Measurements from ENCODE around the gene MYO5B.

The MYO5B gene

GRCh38 chr18:49795612-49796552, 399.1 kb downstream of the MYO5B start:
- no peak for TF ChIP-seq GATA2 (IDR thresholded peaks at IDR 0.05; ENCODE audit: low read depth, low read length)

GRCh38 chr18:49794743-49795142, 400.2 kb downstream of the MYO5B start:
- no peak for TF ChIP-seq GATA3 (IDR thresholded peaks at IDR 0.05; ENCODE audit: low read depth, low read length)
- no peak for TF ChIP-seq GATA2 (IDR thresholded peaks at IDR 0.05; ENCODE audit: low read depth, low read length)

GRCh38 chr18:49788327-49788898, 406.5 kb downstream of the MYO5B start:
- TF ChIP-seq GATA2 (IDR thresholded peaks at IDR 0.05; ENCODE audit: low read depth, low read length) (no peak), GATA3 (IDR thresholded peaks at IDR 0.05; ENCODE audit: low read depth, low read length) (no peak)

- no peak for TF ChIP-seq GATA2 (IDR thresholded peaks at IDR 0.05; ENCODE audit: low read depth, low read length)
- no peak for TF ChIP-seq GATA3 (IDR thresholded peaks at IDR 0.05; ENCODE audit: low read depth, low read length)
Measured at GRCh38 chr18:49786019-49786720, 408.8 kb downstream of the MYO5B start.

GRCh38 chr18:49784427-49785185, 410.3 kb downstream of the MYO5B start:
- no peak for TF ChIP-seq GATA3 (IDR thresholded peaks at IDR 0.05; ENCODE audit: low read depth, low read length)
- TF ChIP-seq GATA2 (IDR thresholded peaks at IDR 0.05; ENCODE audit: low read depth, low read length): no peak

GRCh38 chr18:49778826-49779465, 416.0 kb downstream of the MYO5B start:
- TF ChIP-seq GATA2 (IDR thresholded peaks at IDR 0.05; ENCODE audit: low read depth, low read length): no peak
- no peak for TF ChIP-seq GATA3 (IDR thresholded peaks at IDR 0.05; ENCODE audit: low read depth, low read length)

Data from SH-SY5Y (cell line).